Type B pancreatic cell (in vitro differentiated cells): Measurements from ENCODE around the gene CACNA2D1. TPM values are rescaled to one million over a fixed set of nuclear protein-coding genes. Genes with fewer than 3 reads are reported as not detected.

Source experiments
- DNase-seq: peaks from one replicate; pipeline ENCODE4 v3.0.0; 2021; ENCODE audit warnings: mixed read lengths; ENCODE audit not compliant: unreplicated experiment; ENCODE audit errors: extremely low spot score
- H3K27ac Mint-ChIP-seq: 2 replicates; pipeline ENCODE4 v1.8.0; 2021; ENCODE audit warnings: mild to moderate bottlenecking, mixed read lengths
- H3K27me3 Mint-ChIP-seq: 2 replicates; pipeline ENCODE4 v1.8.0; 2021; ENCODE audit warnings: mixed read lengths
- H3K36me3 Mint-ChIP-seq: 2 replicates; pipeline ENCODE4 v1.8.0; 2021; ENCODE audit warnings: mixed read lengths
- H3K4me1 Mint-ChIP-seq: one replicate; pipeline ENCODE4 v1.8.0; 2021; ENCODE audit warnings: mixed read lengths; ENCODE audit not compliant: unreplicated experiment
- H3K4me3 Mint-ChIP-seq: 2 replicates; pipeline ENCODE4 v1.8.0; 2021; ENCODE audit warnings: mild to moderate bottlenecking, mixed read lengths
- H3K9me3 Mint-ChIP-seq: 2 replicates; pipeline ENCODE4 v1.8.0; 2021; ENCODE audit warnings: mixed read lengths
- CTCF ChIP-seq: fragments of 200-600 bp; sonication (generic); conservative IDR thresholded peaks from 2 replicates; pipeline ENCODE4 v1.5.0; 2021; ENCODE audit warnings: antibody characterized with exemption, mild to moderate bottlenecking
- total RNA-seq: library from RNA; stranded (reverse); gene quantifications from 2 replicates; pipeline ENCODE4 v1.2.1, GENCODE V29; 2021; ENCODE audit warnings: low replicate concordance

Gene CACNA2D1
- total RNA-seq, 1 donor from 2014 or later = 21.5 TPM

DNA sequence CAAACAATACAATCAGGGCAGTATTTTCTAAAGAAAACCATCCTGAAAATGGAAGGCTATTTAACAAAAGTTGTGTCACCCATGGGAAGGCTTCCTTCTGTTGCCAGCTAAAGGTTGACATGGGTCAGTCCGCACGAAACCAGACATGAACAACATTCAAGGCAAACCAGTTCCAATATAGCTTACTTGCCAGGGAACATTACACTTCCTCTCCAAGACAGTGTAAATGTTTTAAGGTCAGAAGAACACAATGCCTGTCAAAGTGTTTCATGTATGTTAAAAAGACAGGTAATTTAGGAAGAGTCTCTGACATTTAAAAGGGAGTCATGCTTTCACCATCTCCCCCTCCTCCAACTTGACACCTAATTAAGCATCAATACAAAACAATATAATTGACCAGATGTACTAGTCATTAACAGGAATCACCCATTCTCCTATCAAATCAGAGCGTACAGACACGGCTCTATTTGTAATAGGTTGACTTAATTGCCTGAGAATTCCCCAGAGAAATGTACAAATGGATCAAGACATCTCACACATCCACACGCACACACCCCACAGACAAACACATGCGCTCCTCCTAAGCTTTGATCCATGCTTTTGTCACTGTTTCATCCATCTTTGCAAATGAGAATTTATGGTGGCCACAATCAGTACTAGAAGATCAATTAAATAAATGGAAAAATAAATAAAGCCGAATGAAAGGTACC lies 69.5 kb downstream of the CACNA2D1 start:
- H3K36me3 Mint-ChIP-seq = no peaks in the 10 kb centered on the region
- H3K4me1 Mint-ChIP-seq = peaks cover 37% of the 10 kb centered on the region
- no peak overlapping the region for H3K27ac Mint-ChIP-seq
- no peak for TF ChIP-seq CTCF
- no peak for DNase-seq
- H3K9me3 Mint-ChIP-seq = no peaks in the 10 kb centered on the region
- H3K4me3 Mint-ChIP-seq = no peak overlapping the region
- H3K27me3 Mint-ChIP-seq = no peaks in the 10 kb centered on the region

DNA sequence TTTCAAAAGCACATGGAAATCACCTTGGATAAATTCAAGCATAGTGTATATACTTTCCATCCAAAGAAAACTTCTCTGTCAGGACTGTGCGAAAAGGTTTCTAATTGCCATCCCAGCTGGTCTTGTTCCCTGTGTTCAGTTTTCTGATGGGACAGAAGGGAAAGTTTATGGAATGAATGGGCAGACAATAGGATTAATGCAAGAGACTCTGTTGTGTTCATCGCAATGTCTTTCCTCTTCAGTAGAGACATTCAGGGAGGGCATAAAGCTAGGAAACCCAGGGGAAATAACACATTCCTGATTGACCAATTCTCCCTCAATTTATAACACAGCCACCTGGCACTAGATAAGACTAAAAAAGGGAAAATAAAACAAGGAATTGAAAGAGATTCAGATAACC lies 78.9 kb downstream of the CACNA2D1 start:
- no peak for DNase-seq
- TF ChIP-seq CTCF = no peak
- Mint-ChIP-seq H3K27me3 (no peaks in the 10 kb centered on the region), H3K36me3 (no peaks in the 10 kb centered on the region), H3K27ac (no peak overlapping the region), H3K4me1 (no peaks in the 10 kb centered on the region), H3K4me3 (no peak overlapping the region), H3K9me3 (no peaks in the 10 kb centered on the region)

DNA sequence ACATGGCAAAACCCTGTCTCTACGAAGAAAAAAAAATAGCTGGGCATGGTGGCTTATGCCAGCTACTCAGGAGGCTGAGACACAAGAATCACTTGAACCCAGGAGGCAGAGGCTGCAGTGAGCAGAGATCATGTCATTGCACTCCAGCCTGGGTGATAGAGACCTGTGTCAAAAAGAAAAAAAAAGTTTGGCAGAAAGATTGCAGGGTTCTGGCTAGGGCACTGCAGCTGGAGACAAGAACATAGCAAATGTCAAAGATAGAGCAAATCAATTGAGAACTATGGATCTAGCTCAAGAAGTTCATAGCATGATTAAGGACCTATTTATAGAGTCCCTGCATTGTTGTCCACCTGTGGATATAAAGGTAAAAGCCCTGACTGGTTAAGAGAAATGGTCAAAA lies 79.5 kb downstream of the CACNA2D1 start:
- no peak for DNase-seq
- Mint-ChIP-seq H3K9me3 (no peaks in the 10 kb centered on the region), H3K27me3 (no peaks in the 10 kb centered on the region), H3K36me3 (no peaks in the 10 kb centered on the region), H3K4me1 (no peaks in the 10 kb centered on the region), H3K27ac (no peak overlapping the region), H3K4me3 (no peak overlapping the region)
- no peak for TF ChIP-seq CTCF

DNA sequence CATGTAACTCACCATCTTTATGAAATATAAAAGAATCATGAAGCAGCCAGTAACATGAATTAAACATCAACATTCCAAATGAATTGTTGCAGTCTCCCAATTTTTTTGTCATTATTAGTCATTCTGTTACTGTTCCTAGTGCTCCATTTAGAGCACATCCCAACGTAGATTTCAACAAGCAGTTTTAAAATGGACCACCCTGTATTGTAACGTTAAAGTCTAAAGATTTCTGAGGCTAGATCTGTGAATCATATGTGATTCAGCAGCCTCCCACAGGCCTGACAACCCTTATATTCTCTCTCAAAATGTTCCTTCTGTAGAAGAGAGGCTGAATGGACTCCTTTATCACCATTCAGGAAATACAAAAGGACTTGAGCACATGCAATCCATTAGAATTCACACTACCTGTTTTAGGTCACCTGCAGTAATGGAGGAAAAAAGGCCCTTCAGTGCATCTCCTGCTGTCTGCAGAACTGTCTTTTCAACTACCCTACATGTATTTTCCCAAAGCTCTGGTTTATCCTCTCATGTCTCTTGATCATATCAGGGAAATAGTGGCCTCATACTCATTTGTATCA lies 81.4 kb downstream of the CACNA2D1 start:
- TF ChIP-seq CTCF = no peak
- no peak for DNase-seq
- H3K27ac Mint-ChIP-seq = no peak overlapping the region
- H3K36me3 Mint-ChIP-seq = no peaks in the 10 kb centered on the region
- no peaks in the 10 kb centered on the region for H3K9me3 Mint-ChIP-seq
- no peaks in the 10 kb centered on the region for H3K27me3 Mint-ChIP-seq
- no peaks in the 10 kb centered on the region for H3K4me1 Mint-ChIP-seq
- H3K4me3 Mint-ChIP-seq = no peak overlapping the region

DNA sequence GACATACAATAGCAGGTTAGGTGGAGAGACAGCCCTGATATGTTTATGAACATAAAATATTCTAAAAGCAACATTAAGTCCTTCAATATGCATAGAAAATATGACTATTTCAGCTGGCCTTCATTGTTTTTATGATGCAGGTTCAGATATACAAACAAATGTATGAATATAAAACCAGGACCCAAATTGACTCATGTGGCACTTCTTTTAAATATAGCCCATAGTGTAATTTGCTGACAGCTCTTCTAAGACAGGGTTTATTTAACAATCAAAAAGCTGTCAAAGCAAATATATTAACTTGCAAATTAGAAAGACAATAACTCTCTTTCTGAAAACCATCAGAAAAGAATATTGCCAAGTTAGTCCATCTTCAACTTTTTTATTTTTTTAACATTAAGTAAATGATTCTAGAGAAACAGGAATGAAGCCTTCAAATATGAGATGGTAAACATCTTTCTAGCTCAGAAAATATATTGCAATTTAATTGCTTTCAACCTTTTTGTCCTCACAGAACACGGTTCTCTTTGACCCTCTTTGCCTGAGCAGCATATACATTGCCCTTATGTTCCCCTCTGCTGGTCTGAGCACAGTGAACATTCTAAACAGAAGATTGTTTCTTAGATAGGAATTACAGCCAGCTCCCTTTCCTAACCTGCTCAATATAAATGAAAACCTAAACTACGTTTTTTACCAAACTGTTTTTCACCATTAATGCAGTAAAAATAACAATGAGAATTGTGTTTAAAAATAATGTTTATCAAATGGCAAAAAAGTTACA lies 82.8 kb downstream of the CACNA2D1 start:
- no peak overlapping the region for H3K27ac Mint-ChIP-seq
- no peaks in the 10 kb centered on the region for H3K9me3 Mint-ChIP-seq
- H3K4me1 Mint-ChIP-seq = no peaks in the 10 kb centered on the region
- DNase-seq = no peak
- no peaks in the 10 kb centered on the region for H3K36me3 Mint-ChIP-seq
- no peak overlapping the region for H3K4me3 Mint-ChIP-seq
- no peaks in the 10 kb centered on the region for H3K27me3 Mint-ChIP-seq
- no peak for TF ChIP-seq CTCF
